ENCODE data around the gene ATP8A2. TPM values are rescaled to one million over a fixed set of nuclear protein-coding genes. Genes with fewer than 3 reads are reported as not detected.
"Not testable (repeated sequence)": the region's sequence is repeated elsewhere in the genome, so short reads cannot be mapped to it uniquely, and the experiment has no call there.

Gene ATP8A2
- total RNA-seq, 1 donor from 2014 or later = not detected

GRCh38 chr13:25502551-25502950, 130.8 kb downstream of the ATP8A2 start:
- Histone ChIP-seq H3K4me3 (ENCODE audit: low read depth, low read length) (no peak overlapping the region), H3K36me3 (ENCODE audit: control insufficient read depth, insufficient read depth, low read length) (no peaks in the 10 kb centered on the region), H3K27me3 (ENCODE audit: control insufficient read depth, insufficient read depth, low read length) (no peaks in the 10 kb centered on the region)
- no peak for TF ChIP-seq CTCF (IDR thresholded peaks at IDR 0.05; ENCODE audit: insufficient read depth, low read length, severe bottlenecking)
- DNase-seq (ENCODE audit: low read depth) (no peak), FAIRE-seq (no peak)

GRCh38 chr13:25503856-25504255, 132.1 kb downstream of the ATP8A2 start:
- Histone ChIP-seq H3K4me3 (ENCODE audit: low read depth, low read length) (no peak overlapping the region), H3K36me3 (ENCODE audit: control insufficient read depth, insufficient read depth, low read length) (no peaks in the 10 kb centered on the region), H3K27me3 (ENCODE audit: control insufficient read depth, insufficient read depth, low read length) (no peaks in the 10 kb centered on the region)
- TF ChIP-seq CTCF (IDR thresholded peaks at IDR 0.05; ENCODE audit: insufficient read depth, low read length, severe bottlenecking) = no peak
- FAIRE-seq (no peak), DNase-seq (ENCODE audit: low read depth) (no peak)

GRCh38 chr13:25507841-25508240, 136.1 kb downstream of the ATP8A2 start:
- no peak for DNase-seq (ENCODE audit: low read depth)
- FAIRE-seq = no peak
- no peaks in the 10 kb centered on the region for H3K36me3 ChIP-seq (ENCODE audit: control insufficient read depth, insufficient read depth, low read length)

GRCh38 chr13:25513060-25513459, 141.3 kb downstream of the ATP8A2 start:
- not testable (repeated sequence) for FAIRE-seq; H3K36me3 ChIP-seq (ENCODE audit: control insufficient read depth, insufficient read depth, low read length); H3K4me3 ChIP-seq (ENCODE audit: low read depth, low read length); DNase-seq (ENCODE audit: low read depth); H3K27me3 ChIP-seq (ENCODE audit: control insufficient read depth, insufficient read depth, low read length)

More at GRCh38 chr13:25507841-25508240, 136.1 kb downstream of the ATP8A2 start:
- no peak for TF ChIP-seq CTCF (IDR thresholded peaks at IDR 0.05; ENCODE audit: insufficient read depth, low read length, severe bottlenecking)
- H3K4me3 ChIP-seq (ENCODE audit: low read depth, low read length) = no peak overlapping the region
- H3K27me3 ChIP-seq (ENCODE audit: control insufficient read depth, insufficient read depth, low read length) = no peaks in the 10 kb centered on the region

GRCh38 chr13:25518441-25518840, 146.7 kb downstream of the ATP8A2 start:
- TF ChIP-seq CTCF (IDR thresholded peaks at IDR 0.05; ENCODE audit: insufficient read depth, low read length, severe bottlenecking) = no peak
- no peaks in the 10 kb centered on the region for H3K36me3 ChIP-seq (ENCODE audit: control insufficient read depth, insufficient read depth, low read length)
- no peak for FAIRE-seq
- H3K27me3 ChIP-seq (ENCODE audit: control insufficient read depth, insufficient read depth, low read length) = no peaks in the 10 kb centered on the region
- H3K4me3 ChIP-seq (ENCODE audit: low read depth, low read length) = no peak overlapping the region
- DNase-seq (ENCODE audit: low read depth) = no peak

- DNase-seq (ENCODE audit: low read depth) (no peak), FAIRE-seq (no peak)
- no peaks in the 10 kb centered on the region for H3K36me3 ChIP-seq (ENCODE audit: control insufficient read depth, insufficient read depth, low read length)
- H3K4me3 ChIP-seq (ENCODE audit: low read depth, low read length) = no peak overlapping the region
- no peaks in the 10 kb centered on the region for H3K27me3 ChIP-seq (ENCODE audit: control insufficient read depth, insufficient read depth, low read length)
- no peak for TF ChIP-seq CTCF (IDR thresholded peaks at IDR 0.05; ENCODE audit: insufficient read depth, low read length, severe bottlenecking)
Measured at GRCh38 chr13:25525884-25526283, 154.1 kb downstream of the ATP8A2 start.
